ENCODE measurements around the gene GOSR2. TPM values are rescaled to one million over a fixed set of nuclear protein-coding genes. Genes with fewer than 3 reads are reported as not detected.

The GOSR2 gene
- total and polyA plus RNA-seq, 2 of the 13 experiments (the other 11 are each of a cell fraction or from before 2014, with no cell fraction given), result 61.5 to 63.9 TPM

DNA sequence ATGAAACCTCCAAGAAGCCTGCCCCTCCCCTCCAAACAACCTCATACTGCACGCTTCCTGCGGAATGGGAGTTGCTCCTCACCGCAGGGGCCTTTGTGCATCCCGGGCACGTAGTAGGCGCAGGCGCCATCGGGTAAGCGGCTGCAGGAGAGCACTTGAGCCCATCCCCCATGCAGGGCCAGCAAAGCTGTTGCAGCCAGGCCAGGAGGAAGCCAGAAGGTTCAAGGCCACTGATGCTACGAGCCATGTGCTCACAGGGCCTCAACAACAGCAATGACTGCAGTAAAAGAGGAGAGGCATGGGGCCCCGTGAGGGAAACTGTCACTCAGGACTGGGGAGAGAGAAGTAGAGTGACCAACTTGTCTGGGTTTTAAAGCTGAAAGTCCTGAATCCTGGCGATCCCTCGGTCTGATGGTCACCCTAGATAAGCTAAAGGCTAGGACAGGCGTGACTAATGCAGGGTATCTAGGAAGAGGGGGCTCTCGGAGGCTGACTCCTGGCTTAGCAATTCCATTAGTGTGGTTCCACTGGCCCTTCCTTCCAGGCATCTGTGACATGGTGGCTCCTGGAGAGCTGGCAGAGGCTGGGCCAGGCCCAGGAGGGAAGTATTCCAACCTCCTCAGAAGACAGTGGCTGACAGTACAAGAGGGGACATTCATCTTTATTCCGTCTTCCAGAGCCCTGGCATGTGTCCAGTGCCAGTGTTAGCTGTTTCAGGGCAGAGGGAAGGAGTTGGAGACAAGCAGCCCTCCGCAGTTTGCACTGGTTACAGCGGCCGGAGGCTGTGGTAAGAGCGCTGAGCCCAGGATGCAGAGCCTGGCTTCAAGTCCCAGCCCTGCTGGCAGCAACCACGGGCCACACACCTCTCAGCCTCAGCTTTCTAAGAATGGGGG is 20.8 kb downstream of the GOSR2 start (continued):
- TF ChIP-seq ZNF441 (CRISPR knock-in tag; IDR thresholded peaks at IDR 0.05; ENCODE audit: borderline replicate concordance) (peak; percentile 87; the same call in 1 of the 2 replicates), RARA (CRISPR knock-in tag; IDR thresholded peaks at IDR 0.05) (peak; percentile 98), ZNF761 (CRISPR knock-in tag; conservative IDR thresholded peaks at IDR 0.05) (peak; percentile 96), FOXA3 (CRISPR knock-in tag; IDR thresholded peaks at IDR 0.05) (peak; percentile 85), MIER3 (CRISPR knock-in tag; IDR thresholded peaks at IDR 0.05; ENCODE audit: borderline replicate concordance) (peak; percentile 92; the same call in 1 of the 2 replicates), CERS6 (CRISPR knock-in tag; IDR thresholded peaks at IDR 0.05) (0 out of 2 replicates have a peak, but pooled peaks have one; percentile 65), RARG (CRISPR knock-in tag; IDR thresholded peaks at IDR 0.05; ENCODE audit: low read depth) (0 out of 2 replicates have a peak, but pooled peaks have one; percentile 61), POLR2G (IDR thresholded peaks at IDR 0.05; ENCODE audit: low read depth, low read length) (peak; percentile 65), JUND (CRISPR knock-in tag; IDR thresholded peaks at IDR 0.05) (0 out of 2 replicates have a peak, but pooled peaks have one; percentile 66), ZFP90 (CRISPR knock-in tag; IDR thresholded peaks at IDR 0.05; ENCODE audit: borderline replicate concordance) (peak; percentile 97)
- TF ChIP-seq, protein P1, sequence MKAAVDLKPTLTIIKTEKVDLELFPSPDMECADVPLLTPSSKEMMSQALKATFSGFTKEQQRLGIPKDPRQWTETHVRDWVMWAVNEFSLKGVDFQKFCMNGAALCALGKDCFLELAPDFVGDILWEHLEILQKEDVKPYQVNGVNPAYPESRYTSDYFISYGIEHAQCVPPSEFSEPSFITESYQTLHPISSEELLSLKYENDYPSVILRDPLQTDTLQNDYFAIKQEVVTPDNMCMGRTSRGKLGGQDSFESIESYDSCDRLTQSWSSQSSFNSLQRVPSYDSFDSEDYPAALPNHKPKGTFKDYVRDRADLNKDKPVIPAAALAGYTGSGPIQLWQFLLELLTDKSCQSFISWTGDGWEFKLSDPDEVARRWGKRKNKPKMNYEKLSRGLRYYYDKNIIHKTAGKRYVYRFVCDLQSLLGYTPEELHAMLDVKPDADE (CRISPR knock-in tag; IDR thresholded peaks at IDR 0.05), result peak; percentile 76; the same call in 1 of the 2 replicates

Measured in HepG2 (cell line).